OCI-LY7 (cell line): ENCODE results near the gene SERPING1. TPM values are rescaled to one million over a fixed set of nuclear protein-coding genes. Genes with fewer than 3 reads are reported as not detected.

Experiments
- BruUV-seq: library from RNA; stranded (reverse); fragments of 400-500 nt; replicated peaks from 2 replicates; lab custom pipeline; 2021; lab: Mats Ljungman, UMichigan
- CTCF ChIA-PET: fragments of 300-600 bp; sonication (Branson Sonifier 250); formaldehyde crosslinking; loops from one replicate; lab custom pipeline; 2022; ENCODE audit warnings: antibody characterized with exemption; ENCODE audit not compliant: unreplicated experiment; lab: Charles Lee
- POLR2A ChIA-PET: fragments of 300-600 bp; sonication (Branson Sonifier 250); formaldehyde crosslinking; loops from one replicate; lab custom pipeline; 2022; ENCODE audit warnings: antibody characterized with exemption; lab: Charles Lee
- DNase-seq: peaks from one replicate; pipeline ENCODE4 v3.0.0-alpha.2; 2015; ENCODE audit warnings: low spot score
- H2AFZ ChIP-seq: fragments of 200-600 bp; sonication (generic), shearing (Covaris generic); 2 replicates; pipeline ENCODE4 v1.6.1; 2014; ENCODE audit warnings: mild to moderate bottlenecking, antibody characterized with exemption, low read length, moderate library complexity
- H3K27ac ChIP-seq: fragments of 200-600 bp; sonication (generic); 2 replicates; pipeline ENCODE4 v1.5.1; 2014; ENCODE audit warnings: mixed run types, low read depth, mild to moderate bottlenecking, moderate library complexity, low read length, inconsistent platforms; ENCODE audit not compliant: poor library complexity, severe bottlenecking
- H3K36me3 ChIP-seq: fragments of 200-600 bp; sonication (generic); 2 replicates; pipeline ENCODE4 v1.6.1; 2014; ENCODE audit warnings: mild to moderate bottlenecking, antibody characterized with exemption, low read length, moderate library complexity, mixed read lengths; ENCODE audit not compliant: insufficient read depth
- H3K4me1 ChIP-seq: fragments of 200-600 bp; sonication (generic); 2 replicates; pipeline ENCODE4 v1.5.1; 2014; ENCODE audit warnings: mild to moderate bottlenecking, low read length; ENCODE audit not compliant: insufficient read depth, poor library complexity, severe bottlenecking
- H3K4me2 ChIP-seq: fragments of 200-600 bp; sonication (generic); 2 replicates; pipeline ENCODE4 v1.6.1; 2014; ENCODE audit warnings: mild to moderate bottlenecking, low read length
- H3K4me3 ChIP-seq: fragments of 200-600 bp; sonication (generic); 2 replicates; pipeline ENCODE4 v1.5.1; 2014; ENCODE audit warnings: mild to moderate bottlenecking, low read depth, low read length; ENCODE audit not compliant: poor library complexity, severe bottlenecking
- H3K79me2 ChIP-seq: fragments of 200-600 bp; sonication (generic); 2 replicates; pipeline ENCODE4 v1.6.1; 2016; ENCODE audit warnings: low read depth, mild to moderate bottlenecking, low read length, moderate library complexity, mixed read lengths; ENCODE audit not compliant: insufficient read depth
- H3K9me2 ChIP-seq: fragments of 200-600 bp; sonication (generic); 2 replicates; pipeline ENCODE4 v1.6.1; 2016; ENCODE audit warnings: mild to moderate bottlenecking, low read length, mixed read lengths; ENCODE audit not compliant: insufficient read depth
- H3K9me3 ChIP-seq: fragments of 200-600 bp; sonication (generic); 2 replicates; pipeline ENCODE4 v1.6.1; 2014; ENCODE audit warnings: mild to moderate bottlenecking, mixed run types, low read length, mixed read lengths
- H4K20me1 ChIP-seq: fragments of 200-600 bp; sonication (generic); 2 replicates; pipeline ENCODE4 v1.6.1; 2014; ENCODE audit warnings: mild to moderate bottlenecking, antibody characterized with exemption, low read length, moderate library complexity, mixed read lengths; ENCODE audit not compliant: insufficient read depth
- CTCF ChIP-seq: fragments of 200-600 bp; sonication (generic); conservative IDR thresholded peaks from 2 replicates; pipeline ENCODE4 v1.5.1; 2014; ENCODE audit warnings: mild to moderate bottlenecking, antibody characterized with exemption, low read length, moderate library complexity, mixed read lengths
- EZH2phosphoT487 ChIP-seq: fragments of 200-600 bp; sonication (generic); IDR thresholded peaks from 2 replicates; pipeline ENCODE4 v1.6.1; 2018; ENCODE audit warnings: low read depth, borderline replicate concordance, mild to moderate bottlenecking, mixed run types, antibody characterized with exemption, low read length, moderate library complexity, mixed read lengths
- intact Hi-C: fragments of 100-400 bp; cut with micrococcal nuclease; formaldehyde crosslinking; loops from one replicate; pipeline ENCODE4 v1.10.0; 2022; ENCODE audit not compliant: unreplicated experiment
- total RNA-seq, 2 experiments: library from RNA; depleted of rRNA in 1 of 2; stranded (reverse); fragments of >200 nt in 1 of 2; shearing (Covaris generic) in 1 of 2; gene quantifications; 2 replicates each; pipeline ENCODE4 v1.2.3, GENCODE V29; 2014 to 2022

Gene SERPING1
- total RNA-seq, 2 experiments from 2014 or later: not detected

- TF ChIP-seq EZH2phosphoT487: no peak
- TF ChIP-seq CTCF: no peak
- CTCF ChIA-PET: no interaction called here
- DNase-seq: no peak
- Histone ChIP-seq H3K9me2 (no peaks in the 10 kb centered on the region), H2AFZ (no peak overlapping the region), H3K27ac (no peak overlapping the region), H3K36me3 (no peaks in the 10 kb centered on the region), H3K4me1 (no peaks in the 10 kb centered on the region), H3K79me2 (no peaks in the 10 kb centered on the region), H3K4me3 (no peak overlapping the region), H3K9me3 (no peaks in the 10 kb centered on the region), H3K4me2 (no peak overlapping the region), H4K20me1 (no peaks in the 10 kb centered on the region)
- BruUV-seq: no TSS peak
- intact Hi-C loops: no loop called here
- POLR2A ChIA-PET: interaction anchor here (0.7 to 1.1 kb wide), 2 partner anchors 20 to 73 kb away, joined by 3 to 5 read pairs; no protein-coding TSS in a partner anchor
Measured at GRCh38 chr11:57632116-57632515, 34.6 kb downstream of the SERPING1 start.

- POLR2A ChIA-PET: interaction anchor here (0.6 to 1.1 kb wide), 2 partner anchors 18 to 555 kb away, joined by 5 to 6 read pairs; no protein-coding TSS in a partner anchor
Measured at GRCh38 chr11:57633394-57634070, 36.0 kb downstream of the SERPING1 start.

More at GRCh38 chr11:57633394-57634070, 36.0 kb downstream of the SERPING1 start:
- Histone ChIP-seq H3K9me2 (no peaks in the 10 kb centered on the region), H4K20me1 (no peaks in the 10 kb centered on the region), H3K4me1 (no peaks in the 10 kb centered on the region), H3K4me3 (no peak overlapping the region), H3K36me3 (no peaks in the 10 kb centered on the region), H3K4me2 (no peak overlapping the region), H2AFZ (no peak overlapping the region), H3K79me2 (no peaks in the 10 kb centered on the region), H3K9me3 (no peaks in the 10 kb centered on the region), H3K27ac (no peak overlapping the region)
- intact Hi-C loops: no loop called here
- CTCF ChIA-PET: no interaction called here
- no peak for DNase-seq
- TF ChIP-seq CTCF: no peak
- no peak for TF ChIP-seq EZH2phosphoT487
- BruUV-seq: no TSS peak
